Upper lobe of left lung (tissue), 6 donors: ENCODE results near the gene MZF1. TPM values are rescaled to one million over a fixed set of nuclear protein-coding genes. Genes with fewer than 3 reads are reported as not detected.
A peak's percentile ranks its signal among the peaks of the same experiment; 100 is the strongest.

Source experiments
- ATAC-seq, 2 donors: fragments of 200-7000 bp; cut with Tn5 transposase; one replicate each; pipeline ENCODE4 v1.9.1; 2022; ENCODE audit warnings: mild to moderate bottlenecking in 2 of 2, moderate library complexity in 2 of 2; ENCODE audit not compliant: low FRiP score in 2 of 2
- DNase-seq, 2 donors: peaks; one replicate each; pipeline ENCODE4 v3.0.0-alpha.2; 2019 to 2020
- H3K27ac ChIP-seq, 4 donors: fragments of 200-600 bp; sonication (generic); one replicate each; pipeline ENCODE4 v1.5.1; 2016 to 2019
- H3K27me3 ChIP-seq, 4 donors: fragments of 200-600 bp; sonication (generic); one replicate each; pipeline ENCODE4 v1.5.1; 2017 to 2019
- H3K36me3 ChIP-seq, 4 donors: fragments of 200-600 bp; sonication (generic); one replicate each; pipeline ENCODE4 v1.5.1; 2016 to 2019
- H3K4me1 ChIP-seq, 4 donors: fragments of 200-600 bp; sonication (generic); one replicate each; pipeline ENCODE4 v1.5.1; 2018 to 2019
- H3K4me3 ChIP-seq, 4 donors: fragments of 200-600 bp; sonication (generic); one replicate each; pipeline ENCODE4 v1.5.1; 2017 to 2019; ENCODE audit warnings: mild to moderate bottlenecking in 2 of 4, moderate library complexity in 1 of 4
- H3K9me3 ChIP-seq, 4 donors: fragments of 200-600 bp; sonication (generic); one replicate each; pipeline ENCODE4 v1.5.1; 2018 to 2019
- EP300 ChIP-seq, 4 donors: sonication (generic); formaldehyde crosslinking; IDR thresholded peaks; one replicate each; pipeline ENCODE4 v1.5.1; 2017; ENCODE audit warnings: antibody characterized with exemption in 4 of 4, control low read depth in 2 of 4
- POLR2A ChIP-seq, 4 donors: fragments of 450-650 bp; IDR thresholded peaks; one replicate each; pipeline ENCODE4 v1.5.1; 2016 to 2017; ENCODE audit warnings: antibody characterized with exemption in 4 of 4, mild to moderate bottlenecking in 2 of 4
- POLR2AphosphoS5 ChIP-seq, 2 donors: sonication (generic); formaldehyde crosslinking; IDR thresholded peaks; one replicate each; pipeline ENCODE4 v1.5.1; 2017; ENCODE audit warnings: antibody characterized with exemption in 2 of 2
- WGBS, 2 donors: methylation state at CpG; one replicate each; pipeline ENCODE4 v1.1.5; 2017 to 2018; 5-methylcytosine and 5-hydroxymethylcytosine counted together
- total RNA-seq, 6 donors: library from RNA; depleted of rRNA in 4 of 6; stranded (reverse); fragments of >200 nt in 4 of 6; gene quantifications; one replicate each; pipeline versions ENCODE4 v1.1.0 to v1.2.1, GENCODE V29; 2016 to 2021
- TF ChIP-seq, protein P1 (sequence below), 6 experiments: fragments of 450-650 bp in 4 of 6; fragments of 200-600 bp in 2 of 6; sonication (generic) in 2 of 6; IDR thresholded peaks; one replicate each; pipeline ENCODE4 v1.5.1; 2016 to 2019; ENCODE audit warnings: antibody characterized with exemption in 6 of 6
- donor health status: DM: no; HTN: no; CAD: no; lungs with moderate emphysema.
- donor health status: DM: no; HTN: yes; CAD: no; lungs with severe emphysema.

MZF1 gene
- total RNA-seq, 6 donors from 2014 or later = 34.8 to 162 (median 45.5) TPM

DNA sequence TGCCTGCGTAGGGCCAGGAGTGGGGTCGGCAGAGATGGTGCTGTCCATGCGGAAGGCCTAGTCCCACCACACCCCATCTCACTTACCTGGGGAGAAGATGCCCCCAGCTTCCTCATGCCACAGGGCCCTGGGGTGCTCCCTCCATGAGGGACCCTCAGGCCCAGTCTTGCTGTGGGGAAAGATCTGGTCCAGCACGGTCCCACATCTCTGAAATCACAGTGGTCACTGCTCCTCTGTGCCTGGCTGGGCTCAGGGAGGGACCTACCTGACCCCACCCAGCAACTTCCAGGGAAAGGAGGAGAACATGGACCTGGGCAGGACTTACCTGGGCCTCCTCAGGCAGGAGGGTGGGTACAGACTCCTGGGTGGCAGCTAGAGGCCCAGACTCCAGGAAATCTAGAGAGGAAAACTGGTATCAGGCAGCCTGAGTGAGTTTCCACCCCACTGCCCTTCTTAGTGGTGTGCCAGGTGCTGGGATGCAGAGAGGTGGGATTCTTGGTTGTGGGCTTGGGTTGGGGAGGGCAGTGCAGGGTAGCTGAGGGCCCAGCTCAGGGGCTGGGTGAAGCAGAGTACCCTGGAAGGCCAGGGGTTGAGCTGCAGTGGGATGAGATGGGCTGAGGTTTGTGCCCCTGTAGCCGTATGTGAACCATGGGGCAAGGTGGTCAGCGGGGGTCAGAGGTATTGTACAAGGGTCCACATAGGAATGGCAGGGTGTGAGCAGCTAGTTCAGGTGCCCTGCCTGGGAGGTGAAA, 3.8 kb downstream of the MZF1 start:
- ATAC-seq (no peak), DNase-seq (peak in 1 of 2 donors; percentile 12)
- H3K4me1 ChIP-seq = peaks cover 14 to 26% (median 16%) of the 10 kb centered on the region in 4 donors
- H3K27me3 ChIP-seq = no peaks in the 10 kb centered on the region
- no peaks in the 10 kb centered on the region for H3K9me3 ChIP-seq
- 95 to 96% methylated on average over 6 of the region's 6 CpGs for WGBS, 2 donors
- H3K36me3 ChIP-seq = peaks cover 3 to 27% (median 25%) of the 10 kb centered on the region in 4 donors
- no peak overlapping the region for H3K4me3 ChIP-seq
- H3K27ac ChIP-seq = no peak overlapping the region
- TF ChIP-seq POLR2AphosphoS5 (IDR thresholded peaks at IDR 0.05) = no peak
- TF ChIP-seq, protein P1, sequence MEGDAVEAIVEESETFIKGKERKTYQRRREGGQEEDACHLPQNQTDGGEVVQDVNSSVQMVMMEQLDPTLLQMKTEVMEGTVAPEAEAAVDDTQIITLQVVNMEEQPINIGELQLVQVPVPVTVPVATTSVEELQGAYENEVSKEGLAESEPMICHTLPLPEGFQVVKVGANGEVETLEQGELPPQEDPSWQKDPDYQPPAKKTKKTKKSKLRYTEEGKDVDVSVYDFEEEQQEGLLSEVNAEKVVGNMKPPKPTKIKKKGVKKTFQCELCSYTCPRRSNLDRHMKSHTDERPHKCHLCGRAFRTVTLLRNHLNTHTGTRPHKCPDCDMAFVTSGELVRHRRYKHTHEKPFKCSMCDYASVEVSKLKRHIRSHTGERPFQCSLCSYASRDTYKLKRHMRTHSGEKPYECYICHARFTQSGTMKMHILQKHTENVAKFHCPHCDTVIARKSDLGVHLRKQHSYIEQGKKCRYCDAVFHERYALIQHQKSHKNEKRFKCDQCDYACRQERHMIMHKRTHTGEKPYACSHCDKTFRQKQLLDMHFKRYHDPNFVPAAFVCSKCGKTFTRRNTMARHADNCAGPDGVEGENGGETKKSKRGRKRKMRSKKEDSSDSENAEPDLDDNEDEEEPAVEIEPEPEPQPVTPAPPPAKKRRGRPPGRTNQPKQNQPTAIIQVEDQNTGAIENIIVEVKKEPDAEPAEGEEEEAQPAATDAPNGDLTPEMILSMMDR (IDR thresholded peaks at IDR 0.05) = no peak
- no peak for TF ChIP-seq POLR2A (IDR thresholded peaks at IDR 0.05)
- no peak for TF ChIP-seq EP300 (IDR thresholded peaks at IDR 0.05)

DNA sequence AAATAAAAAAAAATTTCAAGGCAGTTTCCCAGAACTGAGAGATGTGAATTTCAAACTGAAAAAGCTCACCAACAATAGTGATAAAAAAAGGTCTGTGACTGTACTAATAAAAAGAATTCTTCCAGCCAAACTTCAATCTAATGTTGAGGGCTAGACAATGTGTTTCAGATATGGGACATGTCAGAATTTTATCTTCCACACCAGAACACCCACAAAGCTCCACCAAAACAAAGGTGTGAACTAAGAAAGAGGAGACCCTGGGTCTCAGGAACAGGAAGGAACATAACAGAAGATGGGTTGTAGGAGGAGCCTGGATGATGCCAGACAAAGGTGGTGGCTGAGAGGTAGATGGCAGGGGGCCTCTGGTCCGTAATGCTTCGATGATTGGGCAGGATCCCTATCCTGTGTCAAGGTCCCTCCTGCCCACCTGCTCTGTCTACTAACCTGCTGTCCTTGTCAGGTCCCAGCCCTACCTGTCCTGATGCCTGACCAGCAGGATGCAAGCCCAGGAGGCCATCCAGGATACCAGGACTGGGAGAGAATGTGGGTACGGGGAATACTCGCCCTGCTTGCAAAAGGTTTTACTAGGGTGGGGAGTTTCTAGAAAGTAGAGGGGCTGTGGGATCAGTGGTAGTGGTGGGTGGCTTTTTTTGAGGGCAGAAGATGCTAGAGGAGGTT, 4.5 kb downstream of the MZF1 start:
- Histone ChIP-seq H3K4me1 (peaks cover 7 to 22% (median 9%) of the 10 kb centered on the region in 4 donors), H3K4me3 (no peak overlapping the region), H3K27me3 (no peaks in the 10 kb centered on the region), H3K27ac (no peak overlapping the region), H3K36me3 (peaks cover 3 to 27% (median 25%) of the 10 kb centered on the region in 4 donors), H3K9me3 (no peaks in the 10 kb centered on the region)
- TF ChIP-seq POLR2A (IDR thresholded peaks at IDR 0.05) (no peak), POLR2AphosphoS5 (IDR thresholded peaks at IDR 0.05) (no peak), EP300 (IDR thresholded peaks at IDR 0.05) (no peak)
- TF ChIP-seq, protein P1 (IDR thresholded peaks at IDR 0.05) = no peak
- 95 to 99% methylated on average over 3 to 4 of the region's 4 CpGs for WGBS, 2 donors
- peak in 1 of 2 donors; percentile 11 for DNase-seq
- no peak for ATAC-seq

DNA sequence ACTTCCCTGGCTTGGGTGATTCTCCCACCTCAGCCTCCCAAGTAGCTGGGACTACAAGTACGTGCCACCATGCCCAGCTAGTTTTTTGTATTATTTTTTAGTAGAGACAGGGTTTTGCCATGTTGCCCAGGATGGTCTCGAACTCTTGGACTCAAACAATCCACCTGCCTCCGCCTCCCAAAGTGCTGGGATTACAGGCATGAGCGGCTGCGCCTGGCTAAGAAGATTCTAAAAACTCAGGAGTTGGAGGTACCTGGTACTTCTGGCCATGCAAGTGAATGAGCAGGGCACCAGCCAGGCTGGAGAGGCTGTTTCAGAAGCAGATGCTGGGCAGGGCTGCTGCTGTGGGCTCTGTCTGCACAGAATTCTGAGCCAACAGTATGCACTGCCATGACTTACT, 6.1 kb downstream of the MZF1 start:
- Histone ChIP-seq H3K4me3 (no peak overlapping the region), H3K9me3 (no peaks in the 10 kb centered on the region), H3K36me3 (peaks cover 3 to 27% (median 25%) of the 10 kb centered on the region in 4 donors), H3K27me3 (peaks cover 0 to 10% (median 0%) of the 10 kb centered on the region in 4 donors), H3K27ac (no peak overlapping the region), H3K4me1 (peaks cover 15 to 31% (median 18%) of the 10 kb centered on the region in 4 donors)
- ATAC-seq (no peak), DNase-seq (peak in 1 of 2 donors; percentile 6)
- TF ChIP-seq EP300 (IDR thresholded peaks at IDR 0.05) (no peak), POLR2AphosphoS5 (IDR thresholded peaks at IDR 0.05) (no peak), POLR2A (IDR thresholded peaks at IDR 0.05) (no peak)
- TF ChIP-seq, protein P1 (IDR thresholded peaks at IDR 0.05) = no peak
- 97 to 99% methylated on average over 5 of the region's 5 CpGs for WGBS, 2 donors

DNA sequence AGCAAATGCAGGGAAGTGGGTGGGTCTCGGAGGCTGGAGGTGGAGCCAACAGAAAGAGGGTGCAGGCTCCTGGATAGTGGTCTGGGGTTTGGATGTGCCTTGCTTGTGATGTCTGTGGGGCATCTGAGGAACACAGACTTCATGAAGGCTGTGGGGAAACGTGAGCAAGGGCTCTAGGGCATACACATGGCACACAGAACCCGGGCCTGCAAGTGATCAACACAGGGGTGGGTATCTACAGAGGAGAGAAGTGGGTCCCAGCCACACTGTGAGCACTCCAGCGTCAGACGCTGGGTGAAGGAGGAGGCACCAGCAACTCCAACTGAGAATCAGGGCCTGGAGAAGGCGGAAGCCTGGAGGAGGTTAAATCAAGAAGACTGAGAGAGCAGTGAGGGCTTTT, 9.3 kb downstream of the MZF1 start:
- TF ChIP-seq POLR2A (IDR thresholded peaks at IDR 0.05) (no peak), EP300 (IDR thresholded peaks at IDR 0.05) (no peak), POLR2AphosphoS5 (IDR thresholded peaks at IDR 0.05) (no peak)
- TF ChIP-seq, protein P1 (IDR thresholded peaks at IDR 0.05) = no peak
- Histone ChIP-seq H3K27me3 (peaks cover 0 to 10% (median 0%) of the 10 kb centered on the region in 4 donors), H3K4me3 (no peak overlapping the region), H3K9me3 (no peaks in the 10 kb centered on the region), H3K36me3 (peaks cover 3 to 6% (median 4%) of the 10 kb centered on the region in 4 donors), H3K27ac (no peak overlapping the region), H3K4me1 (peaks cover 28 to 40% (median 31%) of the 10 kb centered on the region in 4 donors)
- WGBS, 2 donors = 67 to 73% methylated on average over 6 of the region's 6 CpGs
- no peak for ATAC-seq
- DNase-seq = no peak
